Thyroid gland (tissue), 4 donors: ENCODE results near the gene APMAP. TPM values are rescaled to one million over a fixed set of nuclear protein-coding genes. Genes with fewer than 3 reads are reported as not detected.

Experiments used
- DNase-seq, 2 donors: peaks; one replicate each; pipeline ENCODE4 v3.0.0-alpha.2; 2019
- H3K27ac ChIP-seq, 3 donors: fragments of 200-600 bp; sonication (generic); 1 replicate in 2 of 3; 2 replicates in 1 of 3; pipeline ENCODE4 v1.5.1; 2016 to 2019; ENCODE audit warnings: mild to moderate bottlenecking in 1 of 3, moderate library complexity in 1 of 3
- H3K27me3 ChIP-seq: fragments of 200-600 bp; sonication (generic); one replicate; pipeline ENCODE4 v1.5.1; 2019
- H3K36me3 ChIP-seq, 2 donors: fragments of 200-600 bp; sonication (generic); one replicate each; pipeline ENCODE4 v1.5.1; 2016 to 2019
- H3K4me1 ChIP-seq, 2 donors: fragments of 200-600 bp; sonication (generic); one replicate each; pipeline ENCODE4 v1.5.1; 2017 to 2019
- H3K4me3 ChIP-seq, 3 donors: fragments of 200-600 bp; sonication (generic); replicated peaks in 1 of 3; 1 replicate in 2 of 3; 2 replicates in 1 of 3; pipeline ENCODE4 v1.5.1; 2016; ENCODE audit warnings: mild to moderate bottlenecking in 1 of 3
- H3K9me3 ChIP-seq: fragments of 200-600 bp; sonication (generic); one replicate; pipeline ENCODE4 v1.5.1; 2017
- CTCF ChIP-seq, 6 experiments: fragments of 200-600 bp in 3 of 6; fragments of 450-650 bp in 3 of 6; sonication (generic) in 3 of 6; IDR thresholded peaks; one replicate each; pipeline ENCODE4 v1.5.1; 2016 to 2019; ENCODE audit warnings: antibody characterized with exemption in 6 of 6, mild to moderate bottlenecking in 2 of 6, inconsistent platforms in 1 of 6, moderate library complexity in 1 of 6
- POLR2A ChIP-seq, 2 donors: fragments of 450-650 bp; IDR thresholded peaks; one replicate each; pipeline ENCODE4 v1.6.1; 2017; ENCODE audit warnings: antibody characterized with exemption in 2 of 2, mild to moderate bottlenecking in 2 of 2, moderate library complexity in 1 of 2
- WGBS, 2 donors: methylation state at CpG; one replicate each; pipeline ENCODE4 v1.1.5; 2017; 5-methylcytosine and 5-hydroxymethylcytosine counted together
- intact Hi-C: fragments of 100-400 bp; cut with DNase I; formaldehyde crosslinking; loops from one replicate; pipeline ENCODE4 v1.15.1; 2023
- total RNA-seq, 4 donors: library from RNA; depleted of rRNA; stranded (reverse); fragments of >200 nt; gene quantifications; one replicate each; pipeline ENCODE4 v1.2.3, GENCODE V29; 2016

Gene APMAP
- total RNA-seq, 4 donors from 2014 or later = 171 to 205 (median 186) TPM

GRCh38 chr20:25012616-25013189 is 20.2 kb upstream of the APMAP start:
- no peak overlapping the region for H3K4me3 ChIP-seq
- no peak for DNase-seq
- no peaks in the 10 kb centered on the region for H3K27me3 ChIP-seq
- intact Hi-C loops = no loop called here
- peaks cover 20 to 27% of the 10 kb centered on the region in 2 donors for H3K36me3 ChIP-seq
- H3K4me1 ChIP-seq = peaks cover 34 to 47% of the 10 kb centered on the region in 2 donors
- peak overlapping the region in 2 of 3 donors; percentile 84 to 85 for H3K27ac ChIP-seq
- 94 to 95% methylated on average over 21 of the region's 21 CpGs for WGBS, 2 donors
- H3K9me3 ChIP-seq = no peaks in the 10 kb centered on the region
- no peak for TF ChIP-seq POLR2A (IDR thresholded peaks at IDR 0.05)
- no peak for TF ChIP-seq CTCF (IDR thresholded peaks at IDR 0.05)

- TF ChIP-seq POLR2A (IDR thresholded peaks at IDR 0.05) (no peak), CTCF (IDR thresholded peaks at IDR 0.05) (no peak)
- no peak overlapping the region for H3K4me3 ChIP-seq
- DNase-seq = peak in 1 of 2 donors; percentile 15
- no peaks in the 10 kb centered on the region for H3K27me3 ChIP-seq
- H3K36me3 ChIP-seq = peaks cover 27 to 34% of the 10 kb centered on the region in 2 donors
- H3K4me1 ChIP-seq = peaks cover 34 to 39% of the 10 kb centered on the region in 2 donors
- peak overlapping the region; percentile 35 to 85 (median 84) for H3K27ac ChIP-seq
- intact Hi-C loops = no loop called here
- WGBS, 2 donors = 90 to 91% methylated on average over 7 to 12 of the region's 12 CpGs
- H3K9me3 ChIP-seq = no peaks in the 10 kb centered on the region
These were observed 19.3 kb upstream of the APMAP start for GRCh38 chr20:25011831-25012241.

- no peaks in the 10 kb centered on the region for H3K9me3 ChIP-seq
- H3K27ac ChIP-seq = peak overlapping the region; percentile 26 to 85 (median 84)
- no peak for DNase-seq
- intact Hi-C loops = no loop called here
- H3K36me3 ChIP-seq = peaks cover 27 to 34% of the 10 kb centered on the region in 2 donors
- no peaks in the 10 kb centered on the region for H3K27me3 ChIP-seq
- H3K4me3 ChIP-seq = no peak overlapping the region
- peaks cover 33 to 36% of the 10 kb centered on the region in 2 donors for H3K4me1 ChIP-seq
- no peak for TF ChIP-seq POLR2A (IDR thresholded peaks at IDR 0.05)
- no peak for TF ChIP-seq CTCF (IDR thresholded peaks at IDR 0.05)
- 98 to 99% methylated on average over 5 to 6 of the region's 6 CpGs for WGBS, 2 donors
These were observed 18.7 kb upstream of the APMAP start for GRCh38 chr20:25011261-25011660.

- DNase-seq = peak; percentile 86
- peak overlapping the region; percentile 84 to 96 (median 85) for H3K27ac ChIP-seq
- no peak overlapping the region for H3K4me3 ChIP-seq
- 46 to 49% methylated on average over 8 to 10 of the region's 10 CpGs for WGBS, 2 donors
- intact Hi-C loops = no loop called here
- peaks cover 40 to 50% of the 10 kb centered on the region in 2 donors for H3K4me1 ChIP-seq
- H3K36me3 ChIP-seq = peaks cover 27 to 28% of the 10 kb centered on the region in 2 donors
- TF ChIP-seq CTCF (IDR thresholded peaks at IDR 0.05) = no peak
- no peak for TF ChIP-seq POLR2A (IDR thresholded peaks at IDR 0.05)
- no peaks in the 10 kb centered on the region for H3K27me3 ChIP-seq
- no peaks in the 10 kb centered on the region for H3K9me3 ChIP-seq
These were observed 16.9 kb upstream of the APMAP start for GRCh38 chr20:25009218-25010145.
